Epithelial cell of prostate (primary cell): Measurements from ENCODE around the gene GTF2H4.
"Not testable (repeated sequence)": the region's sequence is repeated elsewhere in the genome, so short reads cannot be mapped to it uniquely, and the experiment has no call there.

ENCODE experiments used
- DNase-seq: peaks from one replicate; pipeline ENCODE4 v3.0.0-alpha.2; 2011; ENCODE audit warnings: low read depth, low spot score
- H3K27ac ChIP-seq: fragments of 450-650 bp; 2 replicates; pipeline ENCODE4 v1.5.1; 2017; ENCODE audit warnings: mild to moderate bottlenecking

GTF2H4 gene

DNA sequence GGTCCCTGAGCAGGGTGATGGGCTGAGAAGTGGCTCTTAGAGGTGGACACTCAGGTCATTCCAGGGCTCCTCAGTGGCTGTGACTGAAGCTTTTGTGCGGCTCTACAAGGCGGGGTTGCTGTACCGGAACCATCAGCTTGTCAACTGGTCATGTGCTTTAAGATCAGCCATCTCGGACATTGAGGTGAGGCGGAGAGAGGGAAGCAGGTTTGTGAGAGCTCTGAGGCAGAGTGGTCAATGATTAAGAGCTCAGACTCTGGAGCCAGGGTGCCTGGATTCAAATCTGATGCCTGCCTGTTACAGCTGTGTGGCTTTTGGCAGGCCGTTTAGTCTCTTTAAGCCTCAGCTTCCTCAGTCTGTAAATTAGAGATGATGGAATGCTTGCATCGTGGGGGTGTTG is 9.0 kb downstream of the GTF2H4 start:
- DNase-seq: no peak
- no peak overlapping the region for H3K27ac ChIP-seq

GRCh38 chr6:30917487-30917886 is 9.5 kb downstream of the GTF2H4 start:
- DNase-seq: no peak
- H3K27ac ChIP-seq: no peak overlapping the region

- DNase-seq: no peak
- H3K27ac ChIP-seq: no peak overlapping the region
Observed at GRCh38 chr6:30918670-30919069, 10.7 kb downstream of the GTF2H4 start.

- peak overlapping the region; percentile 63 for H3K27ac ChIP-seq
- no peak for DNase-seq
Observed at GRCh38 chr6:30922447-30922852, 14.4 kb downstream of the GTF2H4 start.

GRCh38 chr6:30924040-30924627 is 16.1 kb downstream of the GTF2H4 start:
- not testable (repeated sequence) for H3K27ac ChIP-seq, DNase-seq

- peak overlapping the region; percentile 88 for H3K27ac ChIP-seq
Observed at GRCh38 chr6:30926644-30927043, 18.6 kb downstream of the GTF2H4 start.

GRCh38 chr6:30927080-30927479 is 19.1 kb downstream of the GTF2H4 start:
- not testable (repeated sequence) for DNase-seq
- H3K27ac ChIP-seq: peak overlapping the region; percentile 88

More at GRCh38 chr6:30926644-30927043, 18.6 kb downstream of the GTF2H4 start:
- no peak for DNase-seq

- H3K27ac ChIP-seq: no peak overlapping the region
- DNase-seq: no peak
Observed at GRCh38 chr6:30928677-30929076, 20.7 kb downstream of the GTF2H4 start.

DNA sequence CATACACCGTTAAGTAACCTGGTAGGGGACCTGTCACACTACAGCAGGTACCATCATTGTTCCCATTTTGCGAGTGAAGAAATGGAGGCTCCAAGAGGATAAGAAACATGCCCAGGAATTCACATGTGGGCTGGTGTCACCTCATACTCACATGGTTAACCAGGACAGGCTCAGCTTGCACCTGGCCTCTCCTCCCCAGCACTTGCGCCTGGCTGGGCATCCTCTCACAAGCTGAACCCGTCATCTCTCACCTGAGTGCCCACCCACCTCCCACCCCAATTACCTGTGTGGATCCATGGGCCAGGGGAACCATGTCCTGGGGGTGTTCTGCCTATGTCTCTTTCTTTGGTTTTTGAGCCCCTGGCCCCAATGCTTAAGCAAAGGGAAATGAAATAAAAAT is 22.5 kb downstream of the GTF2H4 start:
- no peak overlapping the region for H3K27ac ChIP-seq
- no peak for DNase-seq

DNA sequence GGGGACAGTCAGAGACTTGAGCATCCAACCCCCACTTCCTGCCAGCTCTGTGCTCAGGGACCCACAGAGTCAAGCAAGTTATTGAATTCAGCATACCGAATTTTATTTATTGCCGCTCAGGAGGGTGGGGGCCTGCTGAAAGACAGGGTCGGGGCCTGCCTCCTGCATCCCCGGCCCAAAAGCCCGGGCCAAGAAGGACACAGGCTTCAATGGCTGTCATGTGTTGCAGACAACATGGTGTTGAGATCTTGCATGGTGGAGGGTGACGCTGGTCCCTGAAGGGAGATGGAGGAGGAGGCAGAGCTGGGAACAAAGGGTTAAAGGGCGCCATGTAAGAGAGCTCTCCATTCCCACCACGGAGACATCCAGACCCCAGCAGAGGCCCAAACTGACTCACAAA is 23.3 kb downstream of the GTF2H4 start:
- peak overlapping the region; percentile 32 for H3K27ac ChIP-seq
- DNase-seq: no peak

- DNase-seq: no peak
- H3K27ac ChIP-seq: peak within 1 kb of the TSS; percentile 32
Observed at GRCh38 chr6:30931969-30932645, 24.1 kb downstream of the GTF2H4 start, which contains the start of gene SFTA2. SFTA2 (minus strand) TSS chr6:30932170; CDS start chr6:30932096, 74 bp downstream.

GRCh38 chr6:30932665-30933365 is 24.8 kb downstream of the GTF2H4 start:
- peak overlapping the region; percentile 32 for H3K27ac ChIP-seq
- DNase-seq: no peak

DNA sequence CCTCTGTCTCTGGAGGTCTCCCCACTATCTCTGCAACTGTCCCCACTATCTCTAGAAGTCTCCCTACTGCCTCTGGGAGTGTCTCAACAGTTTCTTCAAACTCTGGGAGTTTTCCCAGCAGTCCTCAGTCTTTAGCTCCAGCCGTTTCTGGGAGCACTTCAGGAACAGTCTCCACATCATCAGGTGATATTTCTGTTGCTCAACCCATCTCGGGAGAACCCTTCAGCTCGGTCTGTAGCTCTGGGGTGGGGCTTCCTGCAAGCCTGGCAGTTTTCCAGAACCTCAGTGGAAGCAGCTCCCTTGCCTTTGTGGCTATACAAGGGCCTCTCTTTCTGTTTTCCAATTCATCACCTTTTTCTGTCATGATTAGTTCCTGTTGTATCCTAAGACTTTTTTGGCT is 27.0 kb downstream of the GTF2H4 start:
- DNase-seq: no peak
- peak overlapping the region; percentile 34 for H3K27ac ChIP-seq

DNA sequence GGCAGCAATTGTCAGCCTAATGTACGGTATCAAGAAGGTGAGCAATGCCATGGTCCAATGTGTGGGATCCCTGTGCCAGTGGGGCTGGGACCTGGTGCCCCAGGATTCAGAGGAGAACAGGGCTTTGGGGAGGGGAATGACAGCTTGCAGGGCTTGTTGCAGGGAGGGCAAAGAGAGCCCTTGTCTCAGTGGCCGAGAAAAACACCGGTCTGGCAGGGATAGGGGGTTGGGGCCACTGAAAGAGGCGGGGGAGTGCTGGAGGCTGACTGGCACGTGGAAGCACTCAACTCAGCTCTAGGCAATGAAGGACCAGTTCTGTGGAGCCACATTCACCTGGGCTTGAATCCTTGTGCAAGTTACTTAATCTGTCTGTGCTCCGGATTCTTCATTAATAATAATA is 29.3 kb downstream of the GTF2H4 start:
- no peak for DNase-seq
- no peak overlapping the region for H3K27ac ChIP-seq

DNA sequence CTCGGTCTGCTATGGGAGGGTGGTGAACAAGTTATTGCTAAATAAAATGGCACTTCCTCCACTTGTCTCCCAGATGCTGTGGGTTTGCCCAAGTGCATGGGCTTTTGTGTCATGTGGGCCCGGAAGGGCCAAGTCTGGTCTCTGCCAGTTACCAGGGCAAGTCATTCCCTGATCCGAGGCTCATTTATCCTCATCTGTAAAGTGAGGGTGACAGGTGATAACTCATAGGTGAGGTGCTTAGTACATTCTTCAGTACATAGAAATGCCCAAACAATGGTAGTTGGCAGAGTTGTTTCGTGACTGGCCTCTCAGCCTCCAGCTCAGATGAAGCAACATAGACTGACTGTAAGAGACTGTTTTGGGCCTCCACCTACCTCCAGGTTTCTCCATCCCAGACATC is 30.7 kb downstream of the GTF2H4 start:
- peak; percentile 37 for DNase-seq
- H3K27ac ChIP-seq: peak overlapping the region; percentile 73

DNA sequence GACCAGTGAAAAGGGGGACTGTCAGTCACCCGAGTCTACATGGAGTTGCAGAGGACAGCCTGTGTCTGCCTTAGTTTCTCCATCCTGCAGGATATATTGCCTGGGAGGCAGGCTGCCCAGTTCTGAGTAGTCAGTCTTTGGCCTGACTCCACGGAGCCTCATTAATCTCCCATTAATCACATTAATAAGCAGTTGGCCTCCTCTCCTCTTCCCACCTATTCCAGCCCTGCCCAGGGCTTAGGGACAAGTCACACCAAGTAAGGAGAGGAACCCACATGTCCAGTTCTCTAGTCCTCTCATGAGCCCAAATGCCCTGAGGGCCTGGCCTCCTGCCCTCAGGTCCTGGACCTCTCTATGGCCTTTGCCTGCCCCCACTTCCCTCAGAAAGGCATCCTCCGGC is 31.5 kb downstream of the GTF2H4 start:
- no peak for DNase-seq

GRCh38 chr6:30940361-30940986 is 32.5 kb downstream of the GTF2H4 start, which contains the start of gene MUCL3:
MUCL3 (plus strand) TSS chr6:30940973; CDS start chr6:30941000, 27 bp downstream.
- peak within 1 kb of the TSS; percentile 73 for H3K27ac ChIP-seq
- no peak for DNase-seq

More for the DNA sequence above, 31.5 kb downstream of the GTF2H4 start:
- peak overlapping the region; percentile 73 for H3K27ac ChIP-seq

- no peak overlapping the region for H3K27ac ChIP-seq
- peak; percentile 31 for DNase-seq
Observed at GRCh38 chr6:30942338-30943060, 34.5 kb downstream of the GTF2H4 start.

GRCh38 chr6:30944051-30944450 is 36.0 kb downstream of the GTF2H4 start:
- no peak for DNase-seq
- no peak overlapping the region for H3K27ac ChIP-seq

- no peak overlapping the region for H3K27ac ChIP-seq
Observed at GRCh38 chr6:30945281-30945680, 37.3 kb downstream of the GTF2H4 start.

More at GRCh38 chr6:30945281-30945680, 37.3 kb downstream of the GTF2H4 start:
- no peak for DNase-seq
